Body of pancreas (tissue), 4 donors: ENCODE measurements around the gene PPHLN1.

Experiments used
- POLR2A ChIP-seq, 3 donors: fragments of 450-650 bp; IDR thresholded peaks; one replicate each; pipeline ENCODE4 v1.6.1; 2016; ENCODE audit warnings: antibody characterized with exemption in 3 of 3, mild to moderate bottlenecking in 2 of 3
- TF ChIP-seq, protein P1 (sequence below), 7 experiments: fragments of 450-650 bp in 4 of 7; fragments of 200-600 bp in 3 of 7; sonication (generic) in 3 of 7; IDR thresholded peaks; one replicate each; pipeline ENCODE4 v1.5.1; 2016 to 2019; ENCODE audit warnings: antibody characterized with exemption in 7 of 7

DNA sequence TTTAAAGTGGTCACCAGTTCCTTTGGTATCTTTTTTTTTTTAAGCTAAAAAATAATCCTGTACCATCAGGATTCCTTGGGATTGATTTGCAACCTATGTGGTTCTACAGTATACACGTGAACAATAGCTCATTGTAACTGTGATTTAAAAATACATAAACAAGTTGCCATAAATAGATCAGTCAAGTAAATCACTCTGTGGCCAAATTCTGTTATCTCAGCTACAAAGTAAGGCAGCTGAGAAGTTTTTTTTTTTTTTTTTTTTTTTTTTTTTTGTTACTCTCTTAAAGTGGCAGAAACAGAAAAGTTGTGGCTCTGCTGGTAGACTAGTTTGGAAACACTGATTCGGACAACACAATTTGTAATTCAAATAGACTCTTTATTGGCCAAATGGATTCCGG lies 159.0 kb downstream of the PPHLN1 start:
- TF ChIP-seq, protein P1, sequence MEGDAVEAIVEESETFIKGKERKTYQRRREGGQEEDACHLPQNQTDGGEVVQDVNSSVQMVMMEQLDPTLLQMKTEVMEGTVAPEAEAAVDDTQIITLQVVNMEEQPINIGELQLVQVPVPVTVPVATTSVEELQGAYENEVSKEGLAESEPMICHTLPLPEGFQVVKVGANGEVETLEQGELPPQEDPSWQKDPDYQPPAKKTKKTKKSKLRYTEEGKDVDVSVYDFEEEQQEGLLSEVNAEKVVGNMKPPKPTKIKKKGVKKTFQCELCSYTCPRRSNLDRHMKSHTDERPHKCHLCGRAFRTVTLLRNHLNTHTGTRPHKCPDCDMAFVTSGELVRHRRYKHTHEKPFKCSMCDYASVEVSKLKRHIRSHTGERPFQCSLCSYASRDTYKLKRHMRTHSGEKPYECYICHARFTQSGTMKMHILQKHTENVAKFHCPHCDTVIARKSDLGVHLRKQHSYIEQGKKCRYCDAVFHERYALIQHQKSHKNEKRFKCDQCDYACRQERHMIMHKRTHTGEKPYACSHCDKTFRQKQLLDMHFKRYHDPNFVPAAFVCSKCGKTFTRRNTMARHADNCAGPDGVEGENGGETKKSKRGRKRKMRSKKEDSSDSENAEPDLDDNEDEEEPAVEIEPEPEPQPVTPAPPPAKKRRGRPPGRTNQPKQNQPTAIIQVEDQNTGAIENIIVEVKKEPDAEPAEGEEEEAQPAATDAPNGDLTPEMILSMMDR (IDR thresholded peaks at IDR 0.05) = no peak
- no peak for TF ChIP-seq POLR2A (IDR thresholded peaks at IDR 0.05)
